Urothelium cell line (cell line): ENCODE results near the gene MAGEB4.
"Not testable (repeated sequence)": the region's sequence is repeated elsewhere in the genome, so short reads cannot be mapped to it uniquely, and the experiment has no call there.

Experiments
- DNase-seq: peaks from one replicate; pipeline ENCODE4 v3.0.0; 2011; ENCODE audit warnings: low spot score, mixed read lengths
- FAIRE-seq: peaks from 2 replicates; lab custom pipeline; 2011; peaks lifted over from hg19 to GRCh38; lab: Jason Lieb, UNC

The MAGEB4 gene

GRCh38 chrX:30241724-30242415 lies at the start of gene MAGEB4:
TSS of gene MAGEB4 (plus strand) at chrX:30242000. CDS start at chrX:30242136, 136 bp downstream.
- DNase-seq = no peak
- no peak for FAIRE-seq

- DNase-seq, FAIRE-seq: not testable (repeated sequence)
Measured at GRCh38 chrX:30193910-30194309, 47.9 kb upstream of the MAGEB4 start.

DNA sequence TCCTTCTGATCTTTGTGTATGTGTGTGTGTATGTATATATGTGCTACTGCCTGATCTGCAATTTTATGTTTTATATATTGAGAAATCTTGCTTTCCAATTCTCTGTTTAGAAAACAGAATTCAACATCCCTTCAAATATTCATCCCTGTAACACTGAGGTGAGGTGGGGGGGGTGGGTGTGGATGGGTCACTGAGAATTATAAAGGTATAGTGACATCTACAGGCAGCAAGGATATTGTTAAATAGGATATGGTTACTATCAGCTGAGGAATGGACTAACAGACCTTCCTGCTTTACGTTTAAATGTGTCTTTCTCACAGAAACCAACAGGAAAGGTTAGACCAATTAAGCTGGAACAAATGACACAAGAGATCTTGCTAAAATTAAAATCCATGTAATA lies 45.5 kb upstream of the MAGEB4 start:
- no peak for FAIRE-seq
- peak; percentile 6 for DNase-seq

DNA sequence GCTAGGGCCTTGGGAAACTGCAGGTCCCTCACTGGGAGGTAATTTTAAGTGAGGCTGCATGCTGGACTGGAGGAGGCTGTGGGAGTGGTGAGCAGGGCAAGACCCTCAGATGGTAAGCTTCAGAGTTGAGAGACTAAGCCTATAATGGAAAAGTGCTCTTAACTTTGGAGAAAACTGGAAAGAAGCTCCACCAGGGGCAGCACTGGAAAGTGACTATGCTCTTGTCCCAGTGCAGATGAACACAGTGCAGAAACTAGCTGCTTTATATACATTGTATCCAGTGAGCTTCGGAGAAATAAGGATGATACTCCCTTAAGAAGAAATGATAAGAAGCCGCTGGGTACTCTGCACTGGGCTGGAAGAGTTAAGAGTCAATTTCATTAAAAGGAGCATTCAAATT lies 29.6 kb upstream of the MAGEB4 start:
- DNase-seq (no peak), FAIRE-seq (no peak)

- FAIRE-seq = no peak
Measured at GRCh38 chrX:30215357-30215843, 26.4 kb upstream of the MAGEB4 start, which contains the start of gene MAGEB2. TSS of gene MAGEB2 (plus strand) at chrX:30215563. CDS start at chrX:30218581, 3,018 bp downstream.

GRCh38 chrX:30217465-30217864 lies 24.3 kb upstream of the MAGEB4 start:
- no peak for FAIRE-seq

More at GRCh38 chrX:30215357-30215843, 26.4 kb upstream of the MAGEB4 start, which contains the start of gene MAGEB2:
- peak; percentile 76 for DNase-seq

GRCh38 chrX:30219372-30219771 lies 22.4 kb upstream of the MAGEB4 start:
- FAIRE-seq (no peak), DNase-seq (no peak)

More at GRCh38 chrX:30217465-30217864, 24.3 kb upstream of the MAGEB4 start:
- DNase-seq = no peak

- DNase-seq = no peak
- no peak for FAIRE-seq
Measured at GRCh38 chrX:30220661-30221060, 21.1 kb upstream of the MAGEB4 start.

GRCh38 chrX:30224536-30224935 lies 17.3 kb upstream of the MAGEB4 start:
- FAIRE-seq (no peak), DNase-seq (no peak)

DNA sequence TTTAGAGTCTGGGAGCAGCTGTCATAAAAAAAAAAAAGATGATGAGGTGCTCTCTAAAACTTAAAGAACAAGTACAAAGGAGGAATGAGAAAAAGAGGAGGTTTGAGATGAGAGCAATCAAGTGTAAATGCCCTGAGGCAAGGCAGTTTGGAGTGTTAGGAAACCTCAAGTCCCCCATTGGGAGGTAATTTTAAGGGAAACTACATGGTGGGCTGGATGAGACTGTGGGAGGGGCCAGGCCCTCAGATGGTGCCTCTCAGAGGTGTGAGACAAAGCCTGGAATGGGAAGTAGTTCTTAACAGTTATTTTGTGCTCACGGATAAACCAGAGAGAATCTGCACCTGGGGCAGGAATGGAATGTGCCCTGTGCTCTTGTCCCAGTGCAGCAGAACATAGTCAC lies 13.3 kb upstream of the MAGEB4 start:
- DNase-seq (no peak), FAIRE-seq (no peak)

- no peak for DNase-seq
- no peak for FAIRE-seq
Measured at GRCh38 chrX:30230395-30230794, 11.4 kb upstream of the MAGEB4 start, which contains the start of gene MAGEB3. TSS of gene MAGEB3 (plus strand) at chrX:30230657. CDS start at chrX:30235925, 5,268 bp downstream.

DNA sequence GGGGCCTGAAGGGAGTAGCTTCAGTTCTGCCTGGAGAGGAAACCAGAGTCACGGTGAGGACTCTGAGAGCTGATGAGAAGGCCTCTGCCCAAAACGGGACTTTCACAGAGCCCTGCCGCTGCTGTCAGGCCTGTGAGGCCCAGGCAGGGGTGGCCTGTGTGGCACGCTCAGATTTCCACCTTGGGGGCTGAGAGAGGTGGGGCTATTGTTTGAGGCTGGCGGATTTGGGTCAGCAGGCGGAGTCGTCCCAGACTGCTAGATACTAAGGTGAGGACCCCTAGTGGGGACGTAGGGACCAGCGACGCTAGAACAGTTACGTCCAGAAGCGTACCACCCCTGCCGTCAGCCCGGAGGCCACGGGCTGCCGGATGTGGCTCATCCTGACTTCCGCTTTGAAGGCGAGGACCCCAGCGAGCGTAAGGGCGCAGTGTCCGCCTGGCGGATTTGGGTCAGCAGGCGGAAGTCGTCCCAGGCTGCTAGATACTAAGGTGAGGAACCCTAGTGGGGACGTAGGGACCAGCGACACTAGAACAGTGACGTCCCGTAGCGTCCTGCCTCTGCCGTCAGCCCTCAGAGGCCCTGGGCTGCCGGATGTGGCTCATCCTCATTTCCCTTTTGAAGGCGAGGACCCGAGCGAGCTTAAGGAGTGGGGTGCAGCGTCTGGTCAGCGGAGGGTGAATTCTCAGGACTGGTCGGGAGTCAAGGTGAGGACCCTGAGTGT lies 5.1 kb downstream of the MAGEB4 start, which contains the start of gene MAGEB1:
Gene MAGEB1, plus strand, starts transcription at position 378 of the 721 bp plus-strand sequence. CDS start 3,348 bp downstream, outside the sequence.
- DNase-seq (no peak), FAIRE-seq (no peak)

DNA sequence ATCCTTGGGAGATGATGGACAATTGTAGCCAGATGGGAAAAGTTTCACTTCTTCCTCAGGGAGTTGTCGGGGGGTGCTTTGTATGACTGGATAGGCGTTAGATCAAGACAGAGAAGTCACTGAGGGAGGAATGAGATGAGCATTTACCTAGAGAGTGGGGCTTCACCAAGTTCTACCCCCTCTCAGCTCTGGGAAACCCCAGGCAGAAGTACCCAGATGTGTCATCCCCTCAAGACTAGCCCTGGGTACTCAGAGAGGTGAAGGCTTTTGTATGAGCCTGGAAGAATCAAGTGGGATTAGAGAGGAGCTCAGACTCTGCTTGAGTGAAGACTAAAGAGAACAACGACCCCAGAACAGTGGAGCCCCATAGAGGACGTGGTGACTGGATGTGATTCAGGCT lies 7.1 kb downstream of the MAGEB4 start:
- DNase-seq = no peak
- no peak for FAIRE-seq

GRCh38 chrX:30253257-30253656 lies 11.5 kb downstream of the MAGEB4 start:
- no peak for FAIRE-seq

DNA sequence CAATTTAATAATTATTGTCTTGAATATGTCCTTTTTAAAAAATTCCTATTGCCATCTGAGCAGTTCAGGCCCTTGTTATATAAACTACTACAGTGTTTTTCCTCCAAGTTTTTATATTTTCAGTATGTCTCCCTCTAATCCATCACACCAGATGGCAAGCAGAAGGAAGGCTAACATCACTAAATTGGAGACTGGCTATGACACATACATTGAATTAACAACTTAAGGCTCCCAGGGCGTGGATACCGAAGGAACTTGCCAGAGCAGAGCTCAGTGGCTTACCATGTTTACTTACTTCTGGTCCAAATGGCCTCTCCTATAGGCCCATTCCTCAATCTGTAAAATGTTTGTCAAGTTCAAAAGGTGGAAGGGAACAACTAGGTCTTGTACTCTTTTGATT lies 18.1 kb downstream of the MAGEB4 start:
- FAIRE-seq (no peak), DNase-seq (no peak)

More at GRCh38 chrX:30253257-30253656, 11.5 kb downstream of the MAGEB4 start:
- DNase-seq = no peak

DNA sequence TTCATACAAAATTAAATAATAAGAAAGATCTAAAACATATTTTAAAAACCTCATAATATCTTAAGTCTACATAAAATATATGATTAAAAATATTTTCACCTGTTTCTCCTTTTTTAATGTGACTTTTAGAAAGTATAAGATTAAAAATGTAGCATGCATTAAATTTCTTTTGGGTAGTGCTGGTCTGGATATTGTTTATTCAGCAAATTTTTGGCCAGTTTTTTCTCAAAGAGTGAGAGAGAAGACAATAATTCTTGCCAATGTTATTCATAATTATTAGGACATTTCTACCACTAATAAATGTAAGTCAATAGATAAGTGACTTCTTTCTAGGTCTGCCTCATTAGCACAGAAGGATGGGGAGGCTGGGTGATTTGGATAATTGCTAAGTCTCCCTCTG lies 19.2 kb downstream of the MAGEB4 start:
- no peak for DNase-seq
- FAIRE-seq = no peak

- no peak for FAIRE-seq
- no peak for DNase-seq
Measured at GRCh38 chrX:30262763-30263162, 21.0 kb downstream of the MAGEB4 start.

GRCh38 chrX:30270639-30271038 lies 28.8 kb downstream of the MAGEB4 start:
- no peak for FAIRE-seq
- no peak for DNase-seq

DNA sequence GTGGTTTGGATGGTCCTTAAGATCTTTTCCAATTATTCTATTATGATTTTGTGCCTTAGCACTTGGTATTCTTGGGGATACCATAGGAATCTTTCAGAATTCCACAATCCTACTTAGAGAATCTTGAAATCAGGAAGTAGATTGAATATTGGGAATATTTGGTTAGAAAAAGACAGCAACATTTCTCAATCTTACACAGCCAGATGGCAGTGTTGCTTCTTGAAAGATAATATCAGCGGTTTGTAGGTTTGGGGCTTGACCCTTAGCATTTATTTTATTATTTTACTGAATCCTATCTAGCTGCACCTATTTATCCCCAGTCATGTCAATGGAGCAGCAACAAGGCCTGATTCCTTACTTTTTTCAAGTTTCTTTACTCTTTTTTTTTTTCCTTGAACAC lies 33.7 kb downstream of the MAGEB4 start:
- no peak for FAIRE-seq
- DNase-seq = peak; percentile 0

DNA sequence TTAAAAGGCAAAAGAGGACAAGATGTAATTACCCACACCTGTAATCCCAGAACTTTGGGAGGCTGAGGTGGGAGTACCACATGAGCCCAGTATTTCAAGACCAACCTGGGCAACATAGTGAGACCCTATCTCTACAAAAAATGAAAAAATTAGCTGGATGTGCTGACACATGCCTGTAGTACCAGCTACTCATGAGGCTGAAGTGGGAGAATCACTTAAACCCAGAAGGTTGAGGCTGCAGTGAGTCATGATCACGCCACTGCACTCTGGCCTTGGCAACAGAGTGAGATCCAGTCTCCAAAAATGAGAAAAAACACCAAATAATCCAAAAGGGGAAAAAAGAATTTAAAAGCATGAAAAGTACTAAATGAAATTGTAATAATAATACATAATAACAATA lies 36.6 kb downstream of the MAGEB4 start:
- FAIRE-seq (no peak), DNase-seq (no peak)

GRCh38 chrX:30280428-30280827 lies 38.6 kb downstream of the MAGEB4 start:
- DNase-seq (no peak), FAIRE-seq (no peak)

GRCh38 chrX:30282527-30282926 lies 40.7 kb downstream of the MAGEB4 start:
- DNase-seq (no peak), FAIRE-seq (no peak)
